Osteoblast (primary cell): Measurements from ENCODE around the gene ADIPOR2. TPM values are rescaled to one million over a fixed set of nuclear protein-coding genes. Genes with fewer than 3 reads are reported as not detected.

Experiments used
- DNase-seq: peaks from one replicate; pipeline ENCODE4 v3.0.0; 2011; ENCODE audit warnings: low spot score, mixed read lengths; ENCODE audit not compliant: insufficient read length; ENCODE audit errors: missing footprints
- H2AFZ ChIP-seq: 2 replicates; pipeline ENCODE4 v1.6.0; 2011; ENCODE audit warnings: mild to moderate bottlenecking, low read length
- H3K27ac ChIP-seq: 2 replicates; pipeline ENCODE4 v1.5.1; 2011; ENCODE audit warnings: mild to moderate bottlenecking, low read depth, low read length, moderate library complexity
- H3K27me3 ChIP-seq: 2 replicates; pipeline ENCODE4 v1.6.0; 2012; ENCODE audit warnings: mild to moderate bottlenecking, control low read depth, inconsistent platforms, low read length, moderate library complexity; ENCODE audit not compliant: insufficient read depth
- H3K36me3 ChIP-seq: 2 replicates; pipeline ENCODE4 v1.5.1; 2011; ENCODE audit warnings: mild to moderate bottlenecking, low read length, control low read depth, moderate library complexity; ENCODE audit not compliant: insufficient read depth
- H3K4me1 ChIP-seq: 2 replicates; pipeline ENCODE4 v1.5.1; 2011; ENCODE audit warnings: mild to moderate bottlenecking, low read length, control low read depth, moderate library complexity; ENCODE audit not compliant: insufficient read depth
- H3K4me2 ChIP-seq: 2 replicates; pipeline ENCODE4 v1.6.0; 2011; ENCODE audit warnings: mild to moderate bottlenecking, low read length; ENCODE audit not compliant: insufficient read depth
- H3K4me3 ChIP-seq: fragments of 200-600 bp; sonication (generic); 3 replicates; pipeline ENCODE4 v1.5.1; 2012; ENCODE audit warnings: mild to moderate bottlenecking, low read length, inconsistent platforms; ENCODE audit not compliant: insufficient read depth
- H3K79me2 ChIP-seq: 2 replicates; pipeline ENCODE4 v1.6.0; 2012; ENCODE audit warnings: mild to moderate bottlenecking, low read length, control low read depth, inconsistent platforms; ENCODE audit not compliant: insufficient read depth
- H3K9me3 ChIP-seq: 2 replicates; pipeline ENCODE4 v1.5.1; 2011; ENCODE audit warnings: low read depth, low read length, control low read depth
- H4K20me1 ChIP-seq: 2 replicates; pipeline ENCODE4 v1.6.0; 2012; ENCODE audit warnings: mild to moderate bottlenecking, low read length, control low read depth; ENCODE audit not compliant: insufficient read depth
- CTCF ChIP-seq: IDR thresholded peaks from 2 replicates; pipeline ENCODE4 v1.5.1; 2011; ENCODE audit warnings: mild to moderate bottlenecking, low read depth, low read length, moderate library complexity; ENCODE audit errors: extremely low read depth
- total RNA-seq: library from RNA; depleted of rRNA; stranded (reverse); fragments of >200 nt; gene quantifications from 2 replicates; pipeline ENCODE4 v1.2.3, GENCODE V29; 2012

Gene ADIPOR2
- total RNA-seq, 1 donor: 32.2 TPM

- no peak for DNase-seq
These were observed 5.9 kb downstream of the ADIPOR2 start for GRCh38 chr12:1696800-1697199.

GRCh38 chr12:1697271-1697670 lies 6.4 kb downstream of the ADIPOR2 start:
- H3K79me2 ChIP-seq: peaks cover 90% of the 10 kb centered on the region
- H4K20me1 ChIP-seq: peaks cover 37% of the 10 kb centered on the region
- no peaks in the 10 kb centered on the region for H3K27me3 ChIP-seq
- H3K4me1 ChIP-seq: peaks cover 4% of the 10 kb centered on the region
- no peak for TF ChIP-seq CTCF
- DNase-seq: no peak
- H3K4me3 ChIP-seq: no peak overlapping the region
- no peak overlapping the region for H3K27ac ChIP-seq
- H3K9me3 ChIP-seq: no peaks in the 10 kb centered on the region
- H2AFZ ChIP-seq: no peak overlapping the region
- H3K36me3 ChIP-seq: no peaks in the 10 kb centered on the region
- H3K4me2 ChIP-seq: no peak overlapping the region

More at GRCh38 chr12:1696800-1697199, 5.9 kb downstream of the ADIPOR2 start:
- H2AFZ ChIP-seq: no peak overlapping the region
- H4K20me1 ChIP-seq: peaks cover 37% of the 10 kb centered on the region
- no peak overlapping the region for H3K4me3 ChIP-seq
- H3K27me3 ChIP-seq: no peaks in the 10 kb centered on the region
- no peak overlapping the region for H3K4me2 ChIP-seq
- TF ChIP-seq CTCF: no peak
- no peaks in the 10 kb centered on the region for H3K36me3 ChIP-seq
- no peak overlapping the region for H3K27ac ChIP-seq
- H3K9me3 ChIP-seq: no peaks in the 10 kb centered on the region
- peaks cover 8% of the 10 kb centered on the region for H3K4me1 ChIP-seq
- peaks cover 90% of the 10 kb centered on the region for H3K79me2 ChIP-seq

- H3K36me3 ChIP-seq: no peaks in the 10 kb centered on the region
- no peaks in the 10 kb centered on the region for H3K27me3 ChIP-seq
- peaks cover 87% of the 10 kb centered on the region for H3K79me2 ChIP-seq
- no peak overlapping the region for H3K4me2 ChIP-seq
- no peaks in the 10 kb centered on the region for H3K9me3 ChIP-seq
- TF ChIP-seq CTCF: no peak
- peaks cover 30% of the 10 kb centered on the region for H4K20me1 ChIP-seq
- no peak overlapping the region for H3K27ac ChIP-seq
- no peak overlapping the region for H2AFZ ChIP-seq
- no peak for DNase-seq
- peaks cover 4% of the 10 kb centered on the region for H3K4me1 ChIP-seq
- H3K4me3 ChIP-seq: no peak overlapping the region
These were observed 7.8 kb downstream of the ADIPOR2 start for GRCh38 chr12:1698720-1699119.

- no peak for TF ChIP-seq CTCF
- H3K79me2 ChIP-seq: peaks cover 88% of the 10 kb centered on the region
- H2AFZ ChIP-seq: no peak overlapping the region
- H4K20me1 ChIP-seq: peaks cover 36% of the 10 kb centered on the region
- H3K4me1 ChIP-seq: peaks cover 9% of the 10 kb centered on the region
- no peak overlapping the region for H3K4me3 ChIP-seq
- H3K27me3 ChIP-seq: no peaks in the 10 kb centered on the region
- no peak overlapping the region for H3K4me2 ChIP-seq
- no peaks in the 10 kb centered on the region for H3K36me3 ChIP-seq
- no peaks in the 10 kb centered on the region for H3K9me3 ChIP-seq
- no peak overlapping the region for H3K27ac ChIP-seq
- no peak for DNase-seq
These were observed 11.8 kb downstream of the ADIPOR2 start for GRCh38 chr12:1702713-1703112.
